GM12872 (cell line): ENCODE data around the gene SMC5.

Experiments
- TF ChIP-seq, protein P1 (sequence below): IDR thresholded peaks from 3 replicates; pipeline ENCODE4 v1.5.1; 2011; ENCODE audit warnings: low read depth, mild to moderate bottlenecking, low read length, moderate library complexity; ENCODE audit not compliant: insufficient read depth

Gene SMC5

GRCh38 chr9:70362952-70363351 is 104.2 kb downstream of the SMC5 start:
- TF ChIP-seq, protein P1, sequence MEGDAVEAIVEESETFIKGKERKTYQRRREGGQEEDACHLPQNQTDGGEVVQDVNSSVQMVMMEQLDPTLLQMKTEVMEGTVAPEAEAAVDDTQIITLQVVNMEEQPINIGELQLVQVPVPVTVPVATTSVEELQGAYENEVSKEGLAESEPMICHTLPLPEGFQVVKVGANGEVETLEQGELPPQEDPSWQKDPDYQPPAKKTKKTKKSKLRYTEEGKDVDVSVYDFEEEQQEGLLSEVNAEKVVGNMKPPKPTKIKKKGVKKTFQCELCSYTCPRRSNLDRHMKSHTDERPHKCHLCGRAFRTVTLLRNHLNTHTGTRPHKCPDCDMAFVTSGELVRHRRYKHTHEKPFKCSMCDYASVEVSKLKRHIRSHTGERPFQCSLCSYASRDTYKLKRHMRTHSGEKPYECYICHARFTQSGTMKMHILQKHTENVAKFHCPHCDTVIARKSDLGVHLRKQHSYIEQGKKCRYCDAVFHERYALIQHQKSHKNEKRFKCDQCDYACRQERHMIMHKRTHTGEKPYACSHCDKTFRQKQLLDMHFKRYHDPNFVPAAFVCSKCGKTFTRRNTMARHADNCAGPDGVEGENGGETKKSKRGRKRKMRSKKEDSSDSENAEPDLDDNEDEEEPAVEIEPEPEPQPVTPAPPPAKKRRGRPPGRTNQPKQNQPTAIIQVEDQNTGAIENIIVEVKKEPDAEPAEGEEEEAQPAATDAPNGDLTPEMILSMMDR, result no peak

DNA sequence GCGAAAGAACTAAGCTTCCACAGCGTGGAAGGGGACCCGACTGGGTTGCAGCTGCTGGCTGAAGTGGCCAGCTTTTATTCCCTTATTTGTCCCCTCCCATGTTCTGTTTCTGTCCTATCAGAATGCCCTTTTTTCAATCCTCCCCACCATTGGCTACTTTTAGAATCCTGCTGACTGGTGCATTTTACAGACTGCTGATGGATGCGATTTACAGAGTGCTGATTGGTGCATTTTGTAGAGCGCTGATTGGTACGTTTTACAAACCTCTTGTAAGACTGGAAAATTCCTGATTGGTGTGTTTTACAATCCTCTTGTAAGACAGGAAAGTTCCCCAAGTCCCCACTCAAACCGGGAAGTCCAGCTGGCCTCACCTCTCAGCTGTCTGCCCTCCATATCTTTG is 105.0 kb downstream of the SMC5 start:
- TF ChIP-seq, protein P1, result no peak

- TF ChIP-seq, protein P1, result no peak
Observed at GRCh38 chr9:70367305-70367930, 108.6 kb downstream of the SMC5 start.

GRCh38 chr9:70374962-70375618 is 116.3 kb downstream of the SMC5 start:
- TF ChIP-seq, protein P1, result no peak

- TF ChIP-seq, protein P1, result no peak
Observed at GRCh38 chr9:70382046-70382708, 123.4 kb downstream of the SMC5 start.

- TF ChIP-seq, protein P1, result no peak
Observed at GRCh38 chr9:70382709-70383605, 124.2 kb downstream of the SMC5 start.

DNA sequence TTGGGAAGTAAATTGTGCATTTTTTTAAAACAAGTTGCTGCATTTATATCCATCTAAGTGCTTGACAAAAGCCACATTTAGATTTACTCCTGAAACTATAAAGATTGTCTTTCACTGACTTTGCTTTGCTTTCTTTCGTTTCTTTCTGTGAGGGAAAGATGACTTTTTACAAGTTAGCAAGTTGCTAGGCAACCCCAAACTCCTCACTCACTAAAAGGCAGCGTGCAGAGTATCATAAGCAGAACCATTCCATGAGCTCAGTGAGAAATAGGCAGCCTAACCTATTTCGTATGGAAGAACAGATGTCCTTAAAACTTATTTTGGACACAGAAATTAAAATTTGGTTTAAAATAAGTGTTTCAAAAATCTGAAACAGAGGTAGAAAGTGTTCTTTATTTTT is 126.6 kb downstream of the SMC5 start:
- TF ChIP-seq, protein P1, result no peak
